Measurements from ENCODE around the gene C16orf74. TPM values are rescaled to one million over a fixed set of nuclear protein-coding genes. Genes with fewer than 3 reads are reported as not detected.

Gene C16orf74
- total RNA-seq, 4 donors from 2014 or later, result 0.27 to 7.0 TPM; not detected in 2

- Histone ChIP-seq H3K4me3 (peak overlapping the region in 3 of 4 donors; percentile 49 to 96 (median 64)), H3K36me3 (no peaks in the 10 kb centered on the region), H3K27ac (no peak overlapping the region), H3K9me3 (no peaks in the 10 kb centered on the region), H3K27me3 (no peaks in the 10 kb centered on the region), H3K4me1 (peaks cover 6 to 33% (median 19%) of the 10 kb centered on the region in 4 donors)
- TF ChIP-seq EP300 (IDR thresholded peaks at IDR 0.05; ENCODE audit: low read depth), result no peak
- no peak for TF ChIP-seq POLR2AphosphoS5 (IDR thresholded peaks at IDR 0.05)
- TF ChIP-seq CTCF (IDR thresholded peaks at IDR 0.05), result no peak
- no peak for TF ChIP-seq POLR2A (IDR thresholded peaks at IDR 0.05)
- in situ Hi-C loops (cut with MboI; ENCODE audit: low pct_ligation_motif_present in 1 of 4, low pct_unique_long_range_greater_than_20kb in 1 of 4, low sequenced_read_pairs in 3 of 4) (no loop called here), intact Hi-C loops (cut with DNase I; ENCODE audit: low total_unique reads) (no loop called here)
- WGBS, 2 donors (ENCODE audit: low coverage in 1 of 2), result 0 to 35% methylated on average over 2 to 27 of the region's 27 CpGs
- no peak for DNase-seq
Observed at GRCh38 chr16:85689285-85689949, 61.5 kb downstream of the C16orf74 start.

GRCh38 chr16:85688586-85689284, 62.2 kb downstream of the C16orf74 start, which contains the start of gene GINS2:
GINS2 (minus strand) TSS chr16:85688954; CDS start chr16:85688898, 56 bp downstream.
- in situ Hi-C loops (cut with MboI; ENCODE audit: low pct_ligation_motif_present in 1 of 4, low pct_unique_long_range_greater_than_20kb in 1 of 4, low sequenced_read_pairs in 3 of 4), result no loop called here
- TF ChIP-seq POLR2A (IDR thresholded peaks at IDR 0.05) (no peak), EP300 (IDR thresholded peaks at IDR 0.05; ENCODE audit: low read depth) (no peak), POLR2AphosphoS5 (IDR thresholded peaks at IDR 0.05) (no peak), CTCF (IDR thresholded peaks at IDR 0.05) (no peak)
- Histone ChIP-seq H3K4me3 (peak within 1 kb of the TSS; percentile 49 to 96 (median 64)), H3K27me3 (no peaks in the 10 kb centered on the region), H3K27ac (peak within 1 kb of the TSS; percentile 40 to 79 (median 56)), H3K36me3 (no peaks in the 10 kb centered on the region), H3K4me1 (peaks cover 6 to 33% (median 19%) of the 10 kb centered on the region in 4 donors), H3K9me3 (no peaks in the 10 kb centered on the region)
- 2% methylated on average over 34 of the region's 86 CpGs; no CpG with 5 or more reads in 1 of the 2 donors for WGBS, 2 donors (ENCODE audit: low coverage in 1 of 2)
- peak; percentile 93 for DNase-seq
- intact Hi-C loops (cut with DNase I; ENCODE audit: low total_unique reads), result no loop called here

GRCh38 chr16:85687651-85688471, 63.0 kb downstream of the C16orf74 start:
- H3K4me3 ChIP-seq, result peak overlapping the region; percentile 49 to 96 (median 64)
- peak; percentile 54 for DNase-seq
- no peaks in the 10 kb centered on the region for H3K9me3 ChIP-seq
- H3K4me1 ChIP-seq, result peaks cover 6 to 33% (median 17%) of the 10 kb centered on the region in 4 donors
- intact Hi-C loops (cut with DNase I; ENCODE audit: low total_unique reads) (no loop called here), in situ Hi-C loops (cut with MboI; ENCODE audit: low pct_ligation_motif_present in 1 of 4, low pct_unique_long_range_greater_than_20kb in 1 of 4, low sequenced_read_pairs in 3 of 4) (no loop called here)
- TF ChIP-seq POLR2AphosphoS5 (IDR thresholded peaks at IDR 0.05) (no peak), EP300 (IDR thresholded peaks at IDR 0.05; ENCODE audit: low read depth) (no peak), CTCF (IDR thresholded peaks at IDR 0.05) (peak in 2 of 5 experiments; percentile 26 to 36), POLR2A (IDR thresholded peaks at IDR 0.05) (peak; percentile 47)
- H3K27ac ChIP-seq, result peak overlapping the region; percentile 40 to 79 (median 56)
- 46 to 80% methylated on average over 1 to 49 of the region's 49 CpGs for WGBS, 2 donors (ENCODE audit: low coverage in 1 of 2)
- no peaks in the 10 kb centered on the region for H3K36me3 ChIP-seq
- no peaks in the 10 kb centered on the region for H3K27me3 ChIP-seq

Measured in transverse colon (tissue), 4 donors.